PC-3 (cell line): ENCODE results near the gene EFR3B. TPM values are rescaled to one million over a fixed set of nuclear protein-coding genes. Genes with fewer than 3 reads are reported as not detected.

ENCODE experiments used
- ATAC-seq: fragments of 200-7000 bp; cut with Tn5 transposase; 2 replicates; pipeline ENCODE4 v1.9.1; 2020; ENCODE audit warnings: mild to moderate bottlenecking, moderate library complexity
- BruUV-seq: library from RNA; stranded (reverse); fragments of 400-500 nt; replicated peaks from 2 replicates; lab custom pipeline; 2021; lab: Mats Ljungman, UMichigan
- CTCF ChIA-PET: fragments of 300-600 bp; sonication (Branson Sonifier 250); formaldehyde crosslinking; loops from one replicate; lab custom pipeline; 2022; ENCODE audit warnings: antibody characterized with exemption; lab: Charles Lee
- POLR2A ChIA-PET: fragments of 300-600 bp; sonication (Branson Sonifier 250); formaldehyde crosslinking; loops from one replicate; lab custom pipeline; 2022; ENCODE audit warnings: antibody characterized with exemption; ENCODE audit not compliant: unreplicated experiment; lab: Charles Lee
- DNase-seq: peaks from one replicate; pipeline ENCODE4 v3.0.0-alpha.2; 2015
- H2AFZ ChIP-seq: fragments of 300-600 bp; sonication (generic); 2 replicates; pipeline ENCODE4 v1.6.0; 2016; ENCODE audit warnings: antibody characterized with exemption, low read length
- H3F3A ChIP-seq: fragments of 300-600 bp; sonication (generic); one replicate; pipeline ENCODE4 v1.6.0; 2017; ENCODE audit warnings: antibody characterized with exemption, low read length, control low read depth, mild to moderate bottlenecking; ENCODE audit not compliant: unreplicated experiment
- H3K27ac ChIP-seq: fragments of 300-600 bp; sonication (generic); 2 replicates; pipeline ENCODE4 v1.5.1; 2016; ENCODE audit warnings: mild to moderate bottlenecking, low read length
- H3K27me3 ChIP-seq: fragments of 300-600 bp; sonication (generic); 2 replicates; pipeline ENCODE4 v1.6.1; 2016; ENCODE audit warnings: low read length, mixed read lengths
- H3K36me3 ChIP-seq: fragments of 300-600 bp; sonication (generic); 2 replicates; pipeline ENCODE4 v1.6.1; 2016; ENCODE audit warnings: low read depth, mixed run types, low read length, mixed read lengths
- H3K4me1 ChIP-seq: fragments of 300-600 bp; sonication (generic); 2 replicates; pipeline ENCODE4 v1.5.1; 2016; ENCODE audit warnings: low read length; ENCODE audit not compliant: insufficient read depth
- H3K4me2 ChIP-seq: fragments of 300-600 bp; sonication (generic); 2 replicates; pipeline ENCODE4 v1.6.0; 2016; ENCODE audit warnings: low read length
- H3K4me3 ChIP-seq: fragments of 300-600 bp; sonication (generic); 2 replicates; pipeline ENCODE4 v1.5.1; 2016; ENCODE audit warnings: mild to moderate bottlenecking, low read length, mixed read lengths
- H3K79me2 ChIP-seq: fragments of 300-600 bp; sonication (generic); 2 replicates; pipeline ENCODE4 v1.6.1; 2017; ENCODE audit warnings: low read length, mixed read lengths
- H3K9ac ChIP-seq: fragments of 300-600 bp; sonication (generic); 2 replicates; pipeline ENCODE4 v1.6.0; 2016; ENCODE audit warnings: mild to moderate bottlenecking, low read length
- H3K9me2 ChIP-seq: fragments of 300-600 bp; sonication (generic); replicated peaks from 2 replicates; pipeline ENCODE4 v1.6.1; 2016; ENCODE audit warnings: mixed run types, low read length, mixed read lengths
- H3K9me3 ChIP-seq: fragments of 300-600 bp; sonication (generic); 2 replicates; pipeline ENCODE4 v1.6.1; 2016; ENCODE audit warnings: low read length, mixed read lengths
- H4K20me1 ChIP-seq: fragments of 300-600 bp; sonication (generic); 2 replicates; pipeline ENCODE4 v1.6.1; 2016; ENCODE audit warnings: low read length, mixed read lengths
- CTCF ChIP-seq: fragments of 300-600 bp; sonication (generic); conservative IDR thresholded peaks from 2 replicates; pipeline ENCODE4 v1.5.1; 2017; ENCODE audit warnings: antibody characterized with exemption, low read depth, mild to moderate bottlenecking, low read length
- EZH2 ChIP-seq: fragments of 300-600 bp; sonication (generic); IDR thresholded peaks from one replicate; pipeline ENCODE4 v1.6.1; 2017; ENCODE audit warnings: antibody characterized with exemption, mild to moderate bottlenecking, low read length; ENCODE audit not compliant: unreplicated experiment
- EZH2phosphoT487 ChIP-seq: fragments of 300-600 bp; sonication (generic); IDR thresholded peaks from 2 replicates; pipeline ENCODE4 v1.6.1; 2018; ENCODE audit warnings: mild to moderate bottlenecking, antibody characterized with exemption, low read length, borderline replicate concordance
- intact Hi-C: fragments of 100-400 bp; cut with micrococcal nuclease; formaldehyde crosslinking; loops from 2 replicates; pipeline ENCODE4 v1.9.0; 2023
- total RNA-seq: library from RNA; depleted of rRNA; stranded (reverse); fragments of >200 nt; gene quantifications from 2 replicates; pipeline ENCODE4 v1.2.3, GENCODE V29; 2014

EFR3B gene
- total RNA-seq, 1 experiment from 2014 or later = 4.6 TPM

GRCh38 chr2:25103287-25103871 is 61.5 kb downstream of the EFR3B start:
- no peaks in the 10 kb centered on the region for H3K79me2 ChIP-seq
- TF ChIP-seq EZH2 = no peak
- no peak for TF ChIP-seq CTCF
- TF ChIP-seq EZH2phosphoT487 = no peak
- no peaks in the 10 kb centered on the region for H4K20me1 ChIP-seq
- H3K27ac ChIP-seq = peak overlapping the region; percentile 74
- peaks cover 3% of the 10 kb centered on the region for H3F3A ChIP-seq
- H2AFZ ChIP-seq = no peak overlapping the region; the same call in 1 of the 2 replicates
- CTCF ChIA-PET = no interaction called here
- no peaks in the 10 kb centered on the region for H3K9me3 ChIP-seq
- peaks cover 40% of the 10 kb centered on the region for H3K4me1 ChIP-seq
- BruUV-seq = no TSS peak
- ATAC-seq = peak; percentile 68
- no peaks in the 10 kb centered on the region for H3K36me3 ChIP-seq
- H3K4me3 ChIP-seq = no peak overlapping the region
- no peaks in the 10 kb centered on the region for H3K27me3 ChIP-seq
- H3K9ac ChIP-seq = no peak overlapping the region; the same call in 1 of the 2 replicates
- POLR2A ChIA-PET = interaction anchor here (0.7 kb wide), 1 partner anchor 16 kb away, joined by 3 read pairs; no protein-coding TSS in a partner anchor
- DNase-seq = peak; percentile 94
- intact Hi-C loops = loop anchor here (1.0 kb wide), 1 partner anchor 25 kb away; no protein-coding TSS in a partner anchor
- no peaks in the 10 kb centered on the region for H3K9me2 ChIP-seq
- H3K4me2 ChIP-seq = peak overlapping the region; percentile 44

- Histone ChIP-seq H3K4me3 (no peak overlapping the region), H3K9me2 (no peaks in the 10 kb centered on the region), H3K27ac (peak overlapping the region; percentile 93), H3K9me3 (no peaks in the 10 kb centered on the region), H4K20me1 (no peaks in the 10 kb centered on the region), H3F3A (peaks cover 3% of the 10 kb centered on the region), H3K27me3 (no peaks in the 10 kb centered on the region), H3K79me2 (no peaks in the 10 kb centered on the region), H3K4me1 (peaks cover 47% of the 10 kb centered on the region), H3K36me3 (no peaks in the 10 kb centered on the region), H3K9ac (no peak overlapping the region), H3K4me2 (peak overlapping the region; percentile 44; the same call in 1 of the 2 replicates), H2AFZ (no peak overlapping the region)
- ChIA-PET POLR2A (no interaction called here), CTCF (interaction anchor here (0.6 to 2.0 kb wide), 3 partner anchors 13 to 130 kb away, joined by 5 to 12 read pairs (median 6); no protein-coding TSS in a partner anchor)
- ATAC-seq (no peak), DNase-seq (no peak)
- TF ChIP-seq EZH2phosphoT487 (no peak), CTCF (no peak), EZH2 (no peak)
- intact Hi-C loops = loop anchor here (1.0 kb wide), 1 partner anchor 63 kb away; no protein-coding TSS in a partner anchor
- BruUV-seq = no TSS peak
These were observed 62.9 kb downstream of the EFR3B start for GRCh38 chr2:25104736-25105135.
